Fibroblast of skin of left biceps (primary cell): ENCODE data around the gene ATP6V1A.
A peak's percentile ranks its signal among the peaks of the same experiment; 100 is the strongest.

Experiments
- DNase-seq, 2 experiments: peaks; one replicate each; pipeline ENCODE4 v3.0.0-alpha.2; 2013; ENCODE audit warnings: low read depth in 2 of 2

ATP6V1A gene

DNA sequence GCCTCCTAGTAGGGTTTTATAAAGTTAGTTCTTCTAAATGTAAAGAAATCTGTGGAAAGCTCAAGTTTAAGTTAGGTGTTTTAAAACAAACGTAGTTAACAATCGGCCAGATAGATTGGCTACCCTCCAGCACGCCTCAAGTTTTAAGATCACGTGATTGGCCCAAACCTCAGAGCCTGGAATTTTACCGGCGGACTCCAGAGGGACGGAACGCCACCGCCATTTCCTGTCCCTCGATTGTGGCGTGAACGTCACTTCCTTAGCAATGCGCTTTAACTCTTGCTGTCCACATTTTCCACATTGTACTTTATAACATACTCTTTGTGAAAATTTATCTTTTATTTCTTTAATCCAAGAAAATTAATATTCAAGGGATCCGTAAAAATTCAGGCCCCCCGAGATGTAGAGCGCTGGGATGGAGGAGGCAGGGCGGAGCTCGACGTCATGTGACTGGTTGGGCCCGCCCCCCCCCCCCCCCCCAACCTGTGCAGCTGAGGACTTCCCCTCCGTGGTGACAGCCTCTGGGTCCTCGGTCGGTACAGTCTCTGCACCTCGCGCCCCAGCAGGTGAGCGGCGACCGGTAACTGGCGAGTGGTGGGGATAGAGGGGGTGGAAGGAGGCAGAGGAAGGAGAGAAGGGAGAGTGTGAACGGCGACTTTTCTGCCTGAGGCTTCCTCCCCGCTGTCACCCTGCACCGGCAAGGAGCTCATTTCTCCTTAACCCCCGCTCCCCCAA is at the start of gene ATP6V1A:
TSS of gene ATP6V1A (plus strand) at position 488 of the 735 bp plus-strand sequence. CDS start 31,719 bp downstream, outside the sequence.
- peak; percentile 84 to 86 for DNase-seq

DNA sequence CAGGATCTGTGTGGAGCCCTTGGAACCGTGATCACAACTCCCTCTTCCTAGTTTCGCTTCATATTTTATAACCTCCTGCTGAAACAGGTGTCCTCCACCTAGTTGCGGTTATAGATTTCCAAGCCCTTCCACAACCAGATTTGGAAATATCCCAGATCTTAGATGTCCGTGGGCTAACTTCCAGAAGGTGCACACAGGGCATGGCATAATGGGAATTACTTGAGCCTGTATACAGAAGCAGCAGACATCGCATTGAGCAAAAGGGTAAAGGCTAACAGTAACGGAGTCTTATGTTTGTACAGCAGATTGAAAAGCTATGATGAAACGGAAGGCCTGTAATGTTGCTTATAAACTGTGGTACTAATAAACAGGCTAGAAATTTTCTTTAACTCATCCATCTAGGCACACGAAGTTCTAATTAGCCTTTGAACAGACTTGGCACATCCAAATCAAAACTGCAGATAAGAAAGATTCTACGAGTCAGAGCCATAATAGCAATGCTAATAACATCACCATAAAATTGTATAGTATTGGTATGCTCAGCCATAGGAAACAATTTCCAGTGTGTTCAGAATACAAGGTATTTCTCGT is 49.2 kb upstream of the ATP6V1A start:
- no peak for DNase-seq

DNA sequence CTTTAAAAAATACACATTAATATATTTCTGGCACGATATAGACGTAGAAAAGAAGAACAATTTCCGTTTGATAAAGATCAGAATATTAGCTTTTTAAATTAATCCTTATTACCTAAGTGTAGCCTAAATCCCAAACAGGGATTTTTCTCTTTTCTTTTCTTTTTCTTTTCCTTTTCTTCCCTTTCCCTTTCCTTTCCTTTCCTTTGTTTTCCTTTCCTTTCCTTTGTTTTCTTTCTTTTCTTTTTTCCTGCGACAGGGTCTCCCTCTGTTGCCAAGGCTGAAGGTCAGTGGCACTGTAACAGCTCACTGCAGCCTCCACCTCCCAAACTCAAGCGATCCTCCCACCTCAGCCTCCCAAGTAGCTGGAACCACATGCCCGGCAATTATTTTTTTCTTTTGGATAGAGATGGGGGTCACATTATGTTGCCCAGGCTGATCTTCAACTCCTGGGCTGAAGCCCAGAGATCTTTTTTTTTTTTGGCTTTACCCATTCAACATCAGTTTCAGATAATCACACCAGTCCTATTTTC is 48.6 kb upstream of the ATP6V1A start:
- no peak for DNase-seq

DNA sequence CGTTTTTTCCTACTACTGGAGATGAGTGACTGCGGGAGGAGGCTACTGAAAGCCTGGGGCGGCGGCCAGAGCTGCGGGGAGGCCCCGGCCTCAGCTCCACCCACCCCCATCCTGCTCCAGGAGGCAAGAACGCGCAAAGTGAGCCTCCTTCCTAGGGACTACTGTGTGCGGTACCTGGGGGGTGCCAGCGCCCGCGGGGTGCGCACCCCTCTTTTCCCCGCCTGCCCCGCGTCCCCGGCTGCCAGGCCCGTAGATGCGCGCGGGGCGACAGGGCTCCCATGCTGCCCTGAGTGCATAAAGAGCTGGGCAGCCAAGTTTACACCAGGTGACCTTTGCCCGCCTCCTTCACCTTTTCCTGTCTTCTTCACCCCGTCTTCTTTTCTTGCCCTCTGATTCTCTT is 47.9 kb upstream of the ATP6V1A start:
- DNase-seq, result no peak

DNA sequence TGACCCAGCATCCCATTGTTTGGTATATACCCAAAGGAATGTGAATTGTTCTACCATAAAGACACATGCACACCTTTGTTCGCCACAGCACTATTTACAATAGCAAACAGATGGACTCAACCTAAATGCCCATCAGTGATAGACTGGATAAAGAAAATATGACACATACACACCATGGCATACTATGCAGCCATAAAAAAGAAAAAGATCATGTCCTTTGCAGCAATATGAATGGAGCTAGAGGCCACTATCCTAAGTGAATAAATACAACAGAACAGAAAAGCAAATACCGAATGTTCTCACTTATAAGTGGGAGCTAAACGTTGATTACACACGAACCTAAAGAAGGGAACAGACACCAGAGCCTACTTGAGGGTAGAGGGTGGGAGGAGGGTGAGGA is 39.0 kb upstream of the ATP6V1A start:
- no peak for DNase-seq

DNA sequence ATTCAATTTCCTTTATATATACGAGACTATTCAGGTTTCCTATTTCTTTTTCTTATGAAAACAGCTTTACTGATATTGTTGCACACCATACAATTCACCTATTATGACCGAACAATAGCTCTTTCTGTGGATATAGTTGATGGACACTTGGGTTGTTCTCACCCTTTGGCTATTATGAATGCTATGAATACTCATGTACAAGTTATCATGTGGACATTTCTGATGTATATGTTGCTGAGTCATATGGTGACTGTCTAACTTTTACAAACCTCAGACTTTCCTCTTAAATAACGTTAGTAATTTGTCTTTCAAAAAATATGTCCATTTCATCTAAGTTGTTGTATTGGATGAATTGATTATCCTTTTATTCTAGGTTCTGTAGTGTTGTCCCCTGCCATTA is 34.7 kb upstream of the ATP6V1A start:
- DNase-seq, result no peak

DNA sequence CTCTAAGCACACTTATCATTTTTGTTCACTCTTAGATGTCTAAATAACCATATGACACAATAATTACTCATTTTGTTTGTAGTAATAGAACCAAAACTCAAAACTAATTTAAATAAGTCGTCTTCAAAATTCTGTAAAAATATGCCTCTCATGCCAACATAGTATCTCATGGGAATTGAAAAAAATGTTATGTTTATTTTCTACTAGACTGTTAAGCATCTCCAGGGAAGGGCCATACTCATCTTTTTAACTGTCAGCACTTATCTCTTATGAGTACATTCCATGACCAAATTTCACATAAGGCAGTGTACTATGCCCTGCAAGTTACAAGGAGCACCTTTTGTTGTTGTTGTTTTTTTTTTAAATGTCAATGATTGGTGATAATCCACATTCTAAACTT is 32.1 kb upstream of the ATP6V1A start:
- DNase-seq, result no peak

DNA sequence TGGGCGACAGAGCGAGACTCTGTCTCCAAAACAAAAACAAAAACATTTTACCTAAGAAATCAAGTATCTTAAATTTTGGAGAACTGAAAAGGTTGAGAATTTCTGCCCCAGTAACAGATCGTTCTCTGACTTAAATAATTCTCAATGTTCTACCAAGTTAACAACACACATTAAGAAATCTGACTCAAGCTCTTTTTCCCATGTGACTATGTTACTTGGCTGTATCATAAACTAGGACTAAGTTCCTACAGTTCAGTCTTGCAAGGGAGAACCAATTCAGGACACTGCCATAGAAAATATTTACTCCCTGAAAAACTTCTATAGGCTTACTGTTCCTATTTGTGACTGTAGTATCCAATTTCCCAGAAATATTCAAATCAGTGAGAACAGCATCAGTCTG is 29.5 kb upstream of the ATP6V1A start:
- no peak for DNase-seq

DNA sequence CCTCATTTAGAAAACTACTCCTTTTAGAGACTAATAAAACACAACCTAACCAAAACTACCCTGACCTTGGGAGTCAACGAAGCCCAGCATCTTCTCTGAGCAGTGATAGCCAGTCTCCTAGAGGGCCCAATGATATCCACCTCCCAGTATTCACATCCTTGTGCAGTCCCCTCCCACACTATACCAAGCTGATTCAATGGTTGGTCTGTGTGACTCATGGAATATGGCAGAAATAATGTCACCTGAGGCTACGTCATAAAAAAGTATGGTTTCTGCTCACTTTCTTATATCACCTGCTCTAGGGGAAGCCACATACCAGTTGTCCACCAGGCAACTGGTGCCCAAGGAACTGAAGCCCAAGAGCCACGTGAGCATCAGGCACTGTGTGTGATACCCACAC is 29.0 kb upstream of the ATP6V1A start:
- no peak for DNase-seq

DNA sequence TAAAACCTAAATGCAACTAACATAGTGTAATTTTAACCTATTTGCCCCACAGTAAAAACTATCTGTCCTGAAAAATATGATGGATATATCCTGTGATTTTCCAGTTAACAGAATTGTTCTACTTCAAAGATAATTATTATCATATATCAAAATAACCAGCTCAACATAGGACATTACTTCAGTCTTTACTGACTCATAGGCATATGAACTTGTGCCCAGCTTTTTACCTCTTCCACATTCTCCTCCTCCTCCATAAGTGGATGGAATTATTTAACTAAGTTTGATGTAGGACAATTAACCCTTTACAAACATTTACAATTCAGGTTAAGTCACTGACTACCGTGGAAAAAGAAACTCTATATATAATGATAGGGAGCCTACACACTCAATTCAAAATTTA is 27.5 kb upstream of the ATP6V1A start:
- no peak for DNase-seq

DNA sequence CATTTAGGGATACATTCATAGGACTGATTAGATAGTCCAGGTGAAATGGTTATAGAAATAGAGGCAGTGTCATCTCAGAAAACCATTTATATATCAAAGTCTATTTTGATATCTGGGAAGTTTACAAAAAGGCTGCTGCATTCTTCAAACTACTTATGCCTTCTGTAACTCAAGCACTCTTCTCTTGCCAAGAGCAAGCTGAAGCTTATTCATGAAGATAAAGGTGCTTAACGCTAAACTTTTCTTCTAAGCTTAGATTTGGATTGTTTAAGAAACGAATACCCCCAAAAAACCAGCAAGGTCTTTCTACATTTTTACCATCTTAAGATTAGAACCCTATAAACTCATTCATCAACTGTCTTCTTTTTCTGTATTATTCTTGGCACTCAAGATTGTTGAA is 27.1 kb upstream of the ATP6V1A start:
- DNase-seq, result no peak

DNA sequence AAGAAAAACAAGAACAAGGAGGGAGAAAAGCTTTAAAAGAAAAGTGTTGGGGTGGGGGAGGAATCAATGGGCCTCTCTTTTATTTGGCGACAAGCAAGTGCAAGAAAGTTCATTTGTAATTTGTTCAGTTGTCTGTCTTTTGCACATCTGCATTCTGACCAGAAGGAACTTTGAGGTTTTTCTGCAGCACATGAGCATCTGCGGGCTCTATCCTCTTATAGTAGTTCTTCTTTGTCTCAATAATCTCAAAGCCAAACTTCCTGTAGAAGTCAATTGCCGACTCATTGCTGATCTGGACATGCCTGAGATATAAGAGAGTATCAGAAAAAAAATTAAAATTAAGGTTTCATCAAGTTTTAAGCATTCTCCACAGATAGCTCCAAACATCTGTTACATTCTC is 25.2 kb upstream of the ATP6V1A start:
- DNase-seq, result no peak

DNA sequence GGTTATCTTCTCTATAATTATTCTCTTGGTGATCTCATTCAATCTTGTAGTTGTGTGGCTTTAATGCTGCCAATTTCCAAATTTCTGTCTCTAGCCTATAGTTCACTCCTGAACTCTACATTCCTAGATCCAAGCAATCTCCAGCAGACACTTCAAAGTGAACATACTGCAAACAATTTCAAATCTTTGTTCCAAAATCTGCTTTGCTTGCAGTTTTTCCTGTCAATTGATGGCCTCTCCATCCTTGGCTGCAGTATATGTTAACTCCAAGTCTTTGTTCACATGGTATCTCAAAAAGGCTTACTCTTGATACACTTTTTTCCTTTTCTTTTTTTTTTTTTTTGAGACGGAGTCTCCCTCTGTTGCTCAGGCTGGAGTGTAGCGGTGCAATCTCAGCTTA is 18.2 kb upstream of the ATP6V1A start:
- no peak for DNase-seq

DNA sequence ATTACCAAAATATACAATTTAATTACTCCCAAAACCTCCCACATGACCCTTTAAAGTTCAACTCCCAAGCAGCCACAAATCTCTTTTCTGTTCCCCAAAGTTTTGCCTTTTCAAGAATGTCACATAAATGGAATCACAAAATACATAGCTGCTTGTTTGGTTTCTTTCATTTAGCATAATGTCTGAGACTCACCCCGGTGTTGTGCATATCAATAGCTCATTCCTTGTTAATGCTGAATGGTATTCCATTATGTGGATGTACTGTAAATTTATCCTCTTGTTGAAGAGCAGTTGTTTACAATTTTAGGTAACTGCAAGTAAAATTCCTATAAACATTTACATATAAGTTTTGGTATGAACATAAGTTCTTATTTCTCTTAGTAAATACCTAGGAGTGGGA is 16.3 kb upstream of the ATP6V1A start:
- no peak for DNase-seq

DNA sequence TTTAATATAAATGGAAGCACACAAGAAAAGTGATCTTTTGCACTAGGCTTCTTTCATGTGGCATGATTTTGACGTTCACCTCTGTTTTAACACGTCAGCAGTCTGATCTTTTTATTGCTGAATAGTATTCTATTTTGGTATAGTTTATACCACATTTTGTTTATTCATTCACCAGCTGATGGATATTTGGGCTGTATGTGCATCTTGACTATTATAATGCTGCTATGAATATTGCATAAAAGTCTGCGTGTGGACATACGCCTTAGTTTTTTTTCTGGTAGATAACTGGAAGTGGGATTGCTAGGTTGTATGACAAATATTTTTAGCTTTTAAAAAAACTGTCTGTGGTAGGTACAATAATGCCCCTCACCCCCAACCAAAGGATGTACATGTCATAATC is 15.1 kb upstream of the ATP6V1A start:
- DNase-seq, result no peak

DNA sequence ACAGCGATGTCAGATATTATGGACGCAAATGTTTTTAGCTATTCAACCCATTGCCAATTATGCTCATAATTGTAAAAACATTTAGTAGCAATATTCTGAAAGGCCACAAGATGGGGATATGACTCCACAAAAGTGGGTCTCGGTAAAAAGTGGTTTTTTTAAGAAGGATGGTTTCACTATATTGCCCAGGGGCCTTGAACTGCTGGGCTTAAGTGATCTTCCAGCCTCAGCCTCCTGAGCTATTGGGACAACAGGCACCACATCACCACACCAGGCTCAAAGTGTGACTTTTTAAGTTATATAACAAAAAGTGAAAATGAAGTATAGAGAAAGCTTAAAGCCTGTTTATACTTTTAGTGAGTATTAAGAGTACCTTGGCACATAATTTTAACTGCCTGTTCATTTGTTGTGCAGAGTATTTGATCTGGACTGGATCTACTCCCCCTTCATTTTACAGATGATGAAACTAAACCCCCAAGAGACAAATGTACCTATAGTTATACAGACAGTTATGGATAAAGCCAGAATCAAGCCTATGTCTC is 10.2 kb upstream of the ATP6V1A start:
- DNase-seq, result peak in 1 of 2 experiments; percentile 43

DNA sequence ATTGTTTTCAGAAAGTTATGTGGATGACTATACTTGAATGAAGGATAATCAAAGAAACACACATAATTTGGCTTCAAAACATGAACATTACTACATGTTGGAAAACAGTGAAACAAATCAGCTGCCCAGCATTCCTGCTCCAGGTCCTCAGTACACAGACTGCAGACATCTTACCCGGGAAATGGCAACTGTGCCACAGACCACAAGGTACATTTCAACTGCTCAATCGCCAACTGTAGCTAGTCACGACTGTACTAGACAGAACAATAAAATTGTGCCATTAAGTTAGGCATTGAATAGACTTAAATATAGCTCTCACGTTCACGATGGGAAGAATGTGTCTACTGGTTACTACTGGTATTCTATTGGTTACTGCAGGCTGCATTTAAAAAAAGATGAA is 5.7 kb upstream of the ATP6V1A start:
- no peak for DNase-seq

DNA sequence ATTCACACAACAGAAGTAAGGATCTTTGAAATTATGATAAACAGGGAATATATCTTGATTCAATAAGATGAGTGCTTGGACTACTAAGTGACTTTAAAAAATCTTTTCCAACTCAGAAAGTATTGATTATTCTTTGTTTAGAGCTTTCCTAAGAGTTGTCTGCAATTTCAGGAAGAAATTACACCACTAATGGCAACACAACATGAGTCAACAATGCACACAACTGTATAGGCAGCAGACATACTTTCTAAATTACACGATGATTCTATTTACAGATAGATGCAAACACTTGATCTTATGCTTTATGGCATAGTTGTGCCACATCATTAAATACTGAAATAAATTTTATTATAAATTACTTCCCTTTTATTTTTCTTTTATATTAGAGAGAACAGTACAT is 5.2 kb upstream of the ATP6V1A start:
- no peak for DNase-seq

DNA sequence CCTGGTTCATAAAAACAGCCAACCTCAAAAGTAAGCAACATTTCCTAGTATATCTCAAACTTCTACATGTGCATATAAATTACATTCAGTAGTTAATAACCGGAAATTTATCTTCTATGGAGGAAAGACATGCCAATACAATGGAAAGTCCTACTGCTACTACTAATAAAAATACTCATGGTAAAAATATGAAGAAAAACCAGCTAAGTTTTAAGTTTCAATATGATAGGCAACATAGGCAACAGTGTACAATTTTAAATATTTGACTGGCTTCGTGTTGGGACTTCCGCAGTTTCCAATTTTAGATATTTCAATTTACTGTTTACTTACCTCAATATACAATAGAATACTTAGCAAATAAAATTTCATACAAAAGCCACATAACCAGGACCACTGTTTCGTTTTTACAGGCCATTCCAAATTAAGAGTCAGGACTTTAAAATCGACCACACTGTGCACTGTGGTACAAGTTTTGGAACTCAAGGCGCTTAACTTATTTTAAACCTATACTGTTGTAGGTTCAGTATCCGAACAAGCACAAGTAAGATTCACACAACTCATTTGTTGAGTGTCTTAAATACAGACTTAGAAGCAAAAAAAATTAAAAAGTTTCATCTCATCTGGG is 3.7 kb upstream of the ATP6V1A start:
- no peak for DNase-seq

DNA sequence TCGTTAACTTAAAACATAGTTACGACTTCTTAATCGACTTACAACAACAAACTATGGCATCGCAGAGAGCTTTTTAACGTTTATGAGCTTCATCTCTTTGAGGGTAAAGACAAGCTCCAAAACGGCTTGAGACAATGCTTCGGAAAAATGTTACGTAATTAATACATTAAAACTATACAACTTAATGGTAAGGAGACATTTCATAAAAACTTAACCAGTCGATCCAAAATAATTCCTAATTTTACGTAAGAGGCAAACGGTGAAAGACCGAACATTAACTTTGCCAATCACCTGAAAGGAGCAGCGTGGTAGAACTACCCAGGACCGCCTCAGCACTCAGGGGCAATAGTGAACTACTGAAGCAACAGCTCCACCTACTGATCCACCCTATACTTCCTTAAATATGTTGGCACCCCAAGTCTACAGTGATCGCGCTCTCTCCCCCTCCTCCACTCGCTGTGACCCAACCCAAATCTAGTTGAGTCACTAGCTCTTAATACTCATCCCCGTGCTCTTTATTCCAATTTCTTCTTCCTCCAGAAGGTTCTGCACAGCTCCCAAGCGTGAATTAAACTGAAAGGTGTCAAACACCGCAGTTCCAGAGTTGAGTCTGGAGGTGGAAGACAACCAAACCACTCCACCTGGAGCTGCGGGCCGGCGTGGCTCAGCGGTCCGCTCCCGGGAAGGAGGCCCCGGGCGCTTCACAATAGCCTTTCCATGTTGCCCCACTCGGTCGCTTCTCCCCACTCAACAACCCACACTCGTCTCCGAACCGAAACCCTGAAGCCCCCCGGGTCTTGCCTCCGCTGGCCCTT is 1.7 kb upstream of the ATP6V1A start:
- peak; percentile 61 to 63 for DNase-seq

DNA sequence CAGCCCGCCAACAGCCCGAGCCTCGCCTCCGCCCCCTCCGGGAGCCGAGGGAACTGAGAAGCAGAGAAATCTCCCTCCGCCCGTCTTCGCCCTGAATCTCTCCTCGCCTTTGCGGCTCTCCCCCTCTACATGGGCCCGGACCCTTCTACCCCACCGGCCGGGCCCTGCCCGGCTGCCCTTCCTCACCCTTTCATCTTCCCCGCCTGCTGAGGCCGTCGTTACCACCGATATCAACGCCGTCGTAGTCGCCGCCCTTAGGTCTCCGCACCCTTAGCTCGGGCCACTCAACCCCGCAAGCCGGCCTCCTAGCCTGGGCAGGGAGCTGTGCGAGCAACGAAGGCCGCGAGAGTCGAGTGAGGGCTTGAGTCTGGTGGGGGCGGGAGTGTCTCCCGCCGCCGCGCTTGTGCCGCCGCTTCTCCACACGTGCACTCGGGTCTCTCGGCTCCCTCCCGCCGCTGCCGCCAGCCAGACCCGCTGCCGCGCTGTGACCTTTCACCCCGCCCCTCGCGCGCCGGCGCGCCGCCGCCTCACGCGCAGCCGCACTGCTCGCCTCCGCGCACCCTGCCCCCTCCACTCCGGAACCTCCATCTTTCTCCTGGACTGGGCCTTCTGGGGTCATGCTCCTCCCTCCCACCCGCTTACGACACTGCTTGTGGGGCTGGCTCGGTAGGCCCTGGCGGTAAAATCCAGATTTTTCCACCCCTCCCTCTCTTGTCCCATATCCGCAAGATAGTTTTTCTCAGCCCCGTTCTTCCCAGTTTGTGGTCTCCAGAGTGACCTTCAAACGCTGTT is 883 bp upstream of the ATP6V1A start, which contains the start of gene NAA50:
TSS of gene NAA50 (minus strand) at position 494 of the 792 bp plus-strand sequence. CDS start at position 194, 300 bp downstream.
- peak; percentile 84 to 86 for DNase-seq
